ENCODE measurements around the gene CARD10. TPM values are rescaled to one million over a fixed set of nuclear protein-coding genes. Genes with fewer than 3 reads are reported as not detected.

The CARD10 gene
- total RNA-seq, 1 experiment from 2014 or later, result 22.7 TPM

GRCh38 chr22:37549704-37550059 lies 30.5 kb upstream of the CARD10 start:
- ChIA-PET CTCF (interaction anchor here (1.0 to 16.7 kb wide), 3 partner anchors 9 to 43 kb away, joined by 3 to 667 read pairs (median 13); partner anchors contain the start of gene CDC42EP1), POLR2A (interaction anchor here (1.1 kb wide), 1 partner anchor 12 kb away, joined by 7 read pairs; no protein-coding TSS in a partner anchor)
- H3K27ac Mint-ChIP-seq (ENCODE audit: low read depth, unreplicated experiment), result no peak overlapping the region
- no TSS peak for BruUV-seq (replicated peaks)
- intact Hi-C loops (cut with micrococcal nuclease), result no loop called here
- no peak for TF ChIP-seq CTCF (IDR thresholded peaks at IDR 0.05; ENCODE audit: unreplicated experiment)
- H3K36me3 Mint-ChIP-seq (ENCODE audit: insufficient read depth, unreplicated experiment), result no peaks in the 10 kb centered on the region
- H3K27me3 Mint-ChIP-seq (ENCODE audit: insufficient read depth, unreplicated experiment), result no peaks in the 10 kb centered on the region
- H3K4me1 Mint-ChIP-seq (ENCODE audit: insufficient read depth, unreplicated experiment), result peaks cover 12% of the 10 kb centered on the region
- no peak overlapping the region for H3K4me3 Mint-ChIP-seq (ENCODE audit: unreplicated experiment)
- peak; percentile 47 for DNase-seq (ENCODE audit: unreplicated experiment)
- no peaks in the 10 kb centered on the region for H3K9me3 Mint-ChIP-seq (ENCODE audit: unreplicated experiment)

GRCh38 chr22:37547251-37547741 lies 28.1 kb upstream of the CARD10 start:
- no peak for DNase-seq (ENCODE audit: unreplicated experiment)
- no peak overlapping the region for H3K4me3 Mint-ChIP-seq (ENCODE audit: unreplicated experiment)
- ChIA-PET CTCF (interaction anchor here (2.5 to 16.7 kb wide), 2 partner anchors 16 to 45 kb away, joined by 12 to 667 read pairs; partner anchors contain the start of gene CDC42EP1), POLR2A (interaction anchor here (0.5 to 10.8 kb wide), 4 partner anchors 16 to 183 kb away, joined by 3 to 194 read pairs (median 6); partner anchors contain the start of genes CDC42EP1 and GGA1)
- H3K27ac Mint-ChIP-seq (ENCODE audit: low read depth, unreplicated experiment), result peak overlapping the region; percentile 78
- intact Hi-C loops (cut with micrococcal nuclease), result no loop called here
- peaks cover 6% of the 10 kb centered on the region for H3K36me3 Mint-ChIP-seq (ENCODE audit: insufficient read depth, unreplicated experiment)
- no TSS peak for BruUV-seq (replicated peaks)
- H3K4me1 Mint-ChIP-seq (ENCODE audit: insufficient read depth, unreplicated experiment), result peaks cover 14% of the 10 kb centered on the region
- no peak for TF ChIP-seq CTCF (IDR thresholded peaks at IDR 0.05; ENCODE audit: unreplicated experiment)
- no peaks in the 10 kb centered on the region for H3K9me3 Mint-ChIP-seq (ENCODE audit: unreplicated experiment)
- no peaks in the 10 kb centered on the region for H3K27me3 Mint-ChIP-seq (ENCODE audit: insufficient read depth, unreplicated experiment)

GRCh38 chr22:37546437-37547250 lies 27.4 kb upstream of the CARD10 start:
- H3K27me3 Mint-ChIP-seq (ENCODE audit: insufficient read depth, unreplicated experiment), result no peaks in the 10 kb centered on the region
- DNase-seq (ENCODE audit: unreplicated experiment), result peak; percentile 52
- no peak overlapping the region for H3K4me3 Mint-ChIP-seq (ENCODE audit: unreplicated experiment)
- intact Hi-C loops (cut with micrococcal nuclease), result no loop called here
- CTCF ChIA-PET, result interaction anchor here (0.6 to 16.7 kb wide), 6 partner anchors 17 to 1153 kb away, joined by 4 to 667 read pairs (median 6); partner anchors contain the start of gene CDC42EP1
- peaks cover 20% of the 10 kb centered on the region for H3K4me1 Mint-ChIP-seq (ENCODE audit: insufficient read depth, unreplicated experiment)
- BruUV-seq (replicated peaks), result no TSS peak
- POLR2A ChIA-PET, result interaction anchor here (0.5 to 10.8 kb wide), 5 partner anchors 10 to 183 kb away, joined by 3 to 194 read pairs (median 3); partner anchors contain the start of genes CDC42EP1 and GGA1
- no peak for TF ChIP-seq CTCF (IDR thresholded peaks at IDR 0.05; ENCODE audit: unreplicated experiment)
- peaks cover 6% of the 10 kb centered on the region for H3K36me3 Mint-ChIP-seq (ENCODE audit: insufficient read depth, unreplicated experiment)
- H3K9me3 Mint-ChIP-seq (ENCODE audit: unreplicated experiment), result no peaks in the 10 kb centered on the region
- H3K27ac Mint-ChIP-seq (ENCODE audit: low read depth, unreplicated experiment), result peak overlapping the region; percentile 78
